WTC11 (cell line): Measurements from ENCODE around the gene TAF6.

Experiments used
- CBFB ChIP-seq: sonication (generic); formaldehyde crosslinking; IDR thresholded peaks from 2 replicates; pipeline ENCODE4 v1.8.1; 2022; ENCODE audit warnings: mild to moderate bottlenecking, low read depth, missing genetic modification reagents
- NFE2L1 ChIP-seq: sonication (generic); formaldehyde crosslinking; IDR thresholded peaks from 2 replicates; pipeline ENCODE4 v1.8.1; 2023; ENCODE audit warnings: missing genetic modification reagents
- TCF7 ChIP-seq: sonication (generic); formaldehyde crosslinking; IDR thresholded peaks from 2 replicates; pipeline ENCODE4 v1.8.0; 2022; ENCODE audit warnings: mild to moderate bottlenecking, low read depth, missing genetic modification reagents, moderate library complexity
- TF ChIP-seq, protein P1 (sequence below): fragments of 200-600 bp; IDR thresholded peaks from 2 replicates; pipeline ENCODE4 v1.8.0; 2022; ENCODE audit warnings: antibody characterized with exemption
- TF ChIP-seq, protein P2 (sequence below): fragments of 250-450 bp; sonication (Bioruptor Pico); IDR thresholded peaks from 2 replicates; pipeline ENCODE4 v1.9.0; 2021; ENCODE audit warnings: mild to moderate bottlenecking
- TF ChIP-seq, protein P3 (sequence below): sonication (generic); formaldehyde crosslinking; IDR thresholded peaks from 2 replicates; pipeline ENCODE4 v1.8.0; 2022; ENCODE audit warnings: mild to moderate bottlenecking, missing genetic modification reagents
- TF ChIP-seq, protein P4 (sequence below): sonication (generic); formaldehyde crosslinking; IDR thresholded peaks from 2 replicates; pipeline ENCODE4 v1.8.0; 2022; ENCODE audit warnings: mild to moderate bottlenecking, missing genetic modification reagents

DNA sequence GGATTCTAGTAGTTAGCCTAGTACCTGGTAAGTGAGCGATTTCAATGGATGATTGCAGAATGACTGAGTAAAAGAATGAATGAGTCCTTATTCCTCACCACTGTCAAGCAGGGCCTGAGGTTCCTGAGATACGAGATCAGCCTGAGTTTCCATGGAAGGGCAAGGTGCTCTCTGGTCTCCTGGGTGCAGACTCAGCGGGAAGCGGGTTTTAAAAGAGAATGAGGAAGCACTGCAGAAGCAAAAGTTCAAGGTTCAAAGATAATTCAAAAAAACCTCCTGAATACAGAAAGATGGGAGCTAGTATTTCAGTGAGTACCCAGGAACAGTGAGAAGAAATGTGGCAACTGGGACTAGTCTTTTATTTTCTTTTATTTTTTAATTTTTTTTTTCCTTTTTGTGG is 42.0 kb downstream of the TAF6 start:
- TF ChIP-seq, protein P1, sequence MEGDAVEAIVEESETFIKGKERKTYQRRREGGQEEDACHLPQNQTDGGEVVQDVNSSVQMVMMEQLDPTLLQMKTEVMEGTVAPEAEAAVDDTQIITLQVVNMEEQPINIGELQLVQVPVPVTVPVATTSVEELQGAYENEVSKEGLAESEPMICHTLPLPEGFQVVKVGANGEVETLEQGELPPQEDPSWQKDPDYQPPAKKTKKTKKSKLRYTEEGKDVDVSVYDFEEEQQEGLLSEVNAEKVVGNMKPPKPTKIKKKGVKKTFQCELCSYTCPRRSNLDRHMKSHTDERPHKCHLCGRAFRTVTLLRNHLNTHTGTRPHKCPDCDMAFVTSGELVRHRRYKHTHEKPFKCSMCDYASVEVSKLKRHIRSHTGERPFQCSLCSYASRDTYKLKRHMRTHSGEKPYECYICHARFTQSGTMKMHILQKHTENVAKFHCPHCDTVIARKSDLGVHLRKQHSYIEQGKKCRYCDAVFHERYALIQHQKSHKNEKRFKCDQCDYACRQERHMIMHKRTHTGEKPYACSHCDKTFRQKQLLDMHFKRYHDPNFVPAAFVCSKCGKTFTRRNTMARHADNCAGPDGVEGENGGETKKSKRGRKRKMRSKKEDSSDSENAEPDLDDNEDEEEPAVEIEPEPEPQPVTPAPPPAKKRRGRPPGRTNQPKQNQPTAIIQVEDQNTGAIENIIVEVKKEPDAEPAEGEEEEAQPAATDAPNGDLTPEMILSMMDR: no peak
- TF ChIP-seq TCF7 (CRISPR knock-in tag): no peak
- no peak for TF ChIP-seq CBFB
- TF ChIP-seq NFE2L1 (CRISPR knock-in tag): no peak
- TF ChIP-seq, protein P2, sequence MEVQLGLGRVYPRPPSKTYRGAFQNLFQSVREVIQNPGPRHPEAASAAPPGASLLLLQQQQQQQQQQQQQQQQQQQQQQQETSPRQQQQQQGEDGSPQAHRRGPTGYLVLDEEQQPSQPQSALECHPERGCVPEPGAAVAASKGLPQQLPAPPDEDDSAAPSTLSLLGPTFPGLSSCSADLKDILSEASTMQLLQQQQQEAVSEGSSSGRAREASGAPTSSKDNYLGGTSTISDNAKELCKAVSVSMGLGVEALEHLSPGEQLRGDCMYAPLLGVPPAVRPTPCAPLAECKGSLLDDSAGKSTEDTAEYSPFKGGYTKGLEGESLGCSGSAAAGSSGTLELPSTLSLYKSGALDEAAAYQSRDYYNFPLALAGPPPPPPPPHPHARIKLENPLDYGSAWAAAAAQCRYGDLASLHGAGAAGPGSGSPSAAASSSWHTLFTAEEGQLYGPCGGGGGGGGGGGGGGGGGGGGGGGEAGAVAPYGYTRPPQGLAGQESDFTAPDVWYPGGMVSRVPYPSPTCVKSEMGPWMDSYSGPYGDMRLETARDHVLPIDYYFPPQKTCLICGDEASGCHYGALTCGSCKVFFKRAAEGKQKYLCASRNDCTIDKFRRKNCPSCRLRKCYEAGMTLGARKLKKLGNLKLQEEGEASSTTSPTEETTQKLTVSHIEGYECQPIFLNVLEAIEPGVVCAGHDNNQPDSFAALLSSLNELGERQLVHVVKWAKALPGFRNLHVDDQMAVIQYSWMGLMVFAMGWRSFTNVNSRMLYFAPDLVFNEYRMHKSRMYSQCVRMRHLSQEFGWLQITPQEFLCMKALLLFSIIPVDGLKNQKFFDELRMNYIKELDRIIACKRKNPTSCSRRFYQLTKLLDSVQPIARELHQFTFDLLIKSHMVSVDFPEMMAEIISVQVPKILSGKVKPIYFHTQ: no peak
- TF ChIP-seq, protein P3, sequence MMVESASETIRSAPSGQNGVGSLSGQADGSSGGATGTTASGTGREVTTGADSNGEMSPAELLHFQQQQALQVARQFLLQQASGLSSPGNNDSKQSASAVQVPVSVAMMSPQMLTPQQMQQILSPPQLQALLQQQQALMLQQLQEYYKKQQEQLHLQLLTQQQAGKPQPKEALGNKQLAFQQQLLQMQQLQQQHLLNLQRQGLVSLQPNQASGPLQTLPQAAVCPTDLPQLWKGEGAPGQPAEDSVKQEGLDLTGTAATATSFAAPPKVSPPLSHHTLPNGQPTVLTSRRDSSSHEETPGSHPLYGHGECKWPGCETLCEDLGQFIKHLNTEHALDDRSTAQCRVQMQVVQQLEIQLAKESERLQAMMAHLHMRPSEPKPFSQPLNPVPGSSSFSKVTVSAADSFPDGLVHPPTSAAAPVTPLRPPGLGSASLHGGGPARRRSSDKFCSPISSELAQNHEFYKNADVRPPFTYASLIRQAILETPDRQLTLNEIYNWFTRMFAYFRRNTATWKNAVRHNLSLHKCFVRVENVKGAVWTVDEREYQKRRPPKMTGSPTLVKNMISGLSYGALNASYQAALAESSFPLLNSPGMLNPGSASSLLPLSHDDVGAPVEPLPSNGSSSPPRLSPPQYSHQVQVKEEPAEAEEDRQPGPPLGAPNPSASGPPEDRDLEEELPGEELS (CRISPR knock-in tag): no peak
- TF ChIP-seq, protein P4, sequence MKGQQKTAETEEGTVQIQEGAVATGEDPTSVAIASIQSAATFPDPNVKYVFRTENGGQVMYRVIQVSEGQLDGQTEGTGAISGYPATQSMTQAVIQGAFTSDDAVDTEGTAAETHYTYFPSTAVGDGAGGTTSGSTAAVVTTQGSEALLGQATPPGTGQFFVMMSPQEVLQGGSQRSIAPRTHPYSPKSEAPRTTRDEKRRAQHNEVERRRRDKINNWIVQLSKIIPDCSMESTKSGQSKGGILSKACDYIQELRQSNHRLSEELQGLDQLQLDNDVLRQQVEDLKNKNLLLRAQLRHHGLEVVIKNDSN (CRISPR knock-in tag): no peak
